Right atrium auricular region (tissue), 2 donors: ENCODE results near the gene SMAD2. TPM values are rescaled to one million over a fixed set of nuclear protein-coding genes. Genes with fewer than 3 reads are reported as not detected.

ENCODE experiments used
- DNase-seq: peaks from one replicate; pipeline ENCODE4 v3.0.0-alpha.2; 2019; ENCODE audit warnings: low spot score
- H3K27ac ChIP-seq, 2 donors: fragments of 200-600 bp; sonication (generic); 1 replicate in 1 of 2; 2 replicates in 1 of 2; pipeline ENCODE4 v1.5.1; 2016 to 2019
- H3K27me3 ChIP-seq, 2 donors: fragments of 200-600 bp; sonication (generic); one replicate each; pipeline versions ENCODE4 v1.5.1 to v1.6.0; 2017 to 2019
- H3K36me3 ChIP-seq: fragments of 200-600 bp; sonication (generic); one replicate; pipeline ENCODE4 v1.5.1; 2016
- H3K4me1 ChIP-seq, 2 donors: fragments of 200-600 bp; sonication (generic); one replicate each; pipeline versions ENCODE4 v1.5.1 to v1.6.0; 2017 to 2019
- H3K4me3 ChIP-seq, 2 donors: fragments of 200-600 bp; sonication (generic); 1 replicate in 1 of 2; 2 replicates in 1 of 2; pipeline ENCODE4 v1.5.1; 2017 to 2019; ENCODE audit warnings: mild to moderate bottlenecking in 1 of 2, moderate library complexity in 1 of 2
- H3K9me3 ChIP-seq, 2 donors: fragments of 200-600 bp; sonication (generic); one replicate each; pipeline ENCODE4 v1.5.1; 2019
- CTCF ChIP-seq, 2 donors: fragments of 200-600 bp; sonication (generic); IDR thresholded peaks; one replicate each; pipeline ENCODE4 v1.5.1; 2019; ENCODE audit warnings: antibody characterized with exemption in 2 of 2
- total RNA-seq, 2 donors: library from RNA; depleted of rRNA; stranded (reverse); fragments of >200 nt; gene quantifications; one replicate each; pipeline ENCODE4 v1.1.0, GENCODE V29; 2016

The SMAD2 gene
- total RNA-seq, 2 donors from 2014 or later: 54.8 to 81.1 TPM

GRCh38 chr18:47944972-47945852 is 14.8 kb upstream of the SMAD2 start:
- no peak for DNase-seq
- H3K9me3 ChIP-seq: no peaks in the 10 kb centered on the region
- no peaks in the 10 kb centered on the region for H3K36me3 ChIP-seq
- H3K27ac ChIP-seq: no peak overlapping the region
- no peaks in the 10 kb centered on the region for H3K4me1 ChIP-seq
- TF ChIP-seq CTCF (IDR thresholded peaks at IDR 0.05): no peak
- H3K4me3 ChIP-seq: no peak overlapping the region
- H3K27me3 ChIP-seq: no peaks in the 10 kb centered on the region

- no peaks in the 10 kb centered on the region for H3K27me3 ChIP-seq
- no peak for TF ChIP-seq CTCF (IDR thresholded peaks at IDR 0.05)
- H3K4me3 ChIP-seq: no peak overlapping the region
- no peaks in the 10 kb centered on the region for H3K4me1 ChIP-seq
- DNase-seq: no peak
- H3K36me3 ChIP-seq: no peaks in the 10 kb centered on the region
- H3K27ac ChIP-seq: no peak overlapping the region
- no peaks in the 10 kb centered on the region for H3K9me3 ChIP-seq
Measured at GRCh38 chr18:47936952-47937351, 6.5 kb upstream of the SMAD2 start.

- H3K9me3 ChIP-seq: no peaks in the 10 kb centered on the region
- no peaks in the 10 kb centered on the region for H3K27me3 ChIP-seq
- no peak for TF ChIP-seq CTCF (IDR thresholded peaks at IDR 0.05)
- H3K4me1 ChIP-seq: peaks cover 0 to 7% of the 10 kb centered on the region in 2 donors
- no peak for DNase-seq
- H3K36me3 ChIP-seq: no peaks in the 10 kb centered on the region
- no peak overlapping the region for H3K27ac ChIP-seq
- H3K4me3 ChIP-seq: no peak overlapping the region
Measured at GRCh38 chr18:47935321-47936055, 5.0 kb upstream of the SMAD2 start.

- Histone ChIP-seq H3K27me3 (no peaks in the 10 kb centered on the region), H3K27ac (no peak overlapping the region), H3K4me1 (peaks cover 0 to 22% of the 10 kb centered on the region in 2 donors), H3K4me3 (no peak overlapping the region), H3K9me3 (no peaks in the 10 kb centered on the region), H3K36me3 (no peaks in the 10 kb centered on the region)
- DNase-seq: no peak
- TF ChIP-seq CTCF (IDR thresholded peaks at IDR 0.05): no peak
Measured at GRCh38 chr18:47932603-47933002, 2.1 kb upstream of the SMAD2 start.

GRCh38 chr18:47932190-47932589 is 1.7 kb upstream of the SMAD2 start:
- Histone ChIP-seq H3K36me3 (no peaks in the 10 kb centered on the region), H3K4me3 (no peak overlapping the region), H3K27ac (no peak overlapping the region)

More at GRCh38 chr18:47932190-47932589, 1.7 kb upstream of the SMAD2 start:
- H3K4me1 ChIP-seq: peaks cover 0 to 26% of the 10 kb centered on the region in 2 donors
- no peak for DNase-seq
- no peaks in the 10 kb centered on the region for H3K9me3 ChIP-seq
- H3K27me3 ChIP-seq: no peaks in the 10 kb centered on the region
- TF ChIP-seq CTCF (IDR thresholded peaks at IDR 0.05): no peak
